Heart left ventricle (tissue), 16 donors: ENCODE data around the gene SYTL4. TPM values are rescaled to one million over a fixed set of nuclear protein-coding genes. Genes with fewer than 3 reads are reported as not detected.

Experiments
- ATAC-seq, 4 donors: fragments of 200-7000 bp; cut with Tn5 transposase; one replicate each; pipeline ENCODE4 v1.9.1; 2020 to 2022; ENCODE audit warnings: moderate library complexity in 4 of 4, mild to moderate bottlenecking in 3 of 4, moderate number of reproducible peaks in 1 of 4
- DNase-seq, 5 donors: peaks; one replicate each; pipeline ENCODE4 v3.0.0-alpha.2; 2020
- H3K27ac ChIP-seq, 12 donors: fragments of 200-600 bp; sonication (generic) in 4 of 12; one replicate each; pipeline versions ENCODE4 v1.5.0 to v1.8.0; 2016 to 2022; ENCODE audit warnings: mild to moderate bottlenecking in 2 of 12
- H3K27me3 ChIP-seq, 9 donors: fragments of 200-600 bp; sonication (generic) in 2 of 9; one replicate each; pipeline versions ENCODE4 v1.5.1 to v1.8.0; 2016 to 2022; ENCODE audit warnings: mild to moderate bottlenecking in 3 of 9
- H3K36me3 ChIP-seq, 9 donors: fragments of 200-600 bp; sonication (generic) in 2 of 9; one replicate each; pipeline versions ENCODE4 v1.5.0 to v1.8.0; 2018 to 2022; ENCODE audit warnings: mild to moderate bottlenecking in 2 of 9
- H3K4me1 ChIP-seq, 12 donors: fragments of 200-600 bp; sonication (generic) in 4 of 12; one replicate each; pipeline versions ENCODE4 v1.5.0 to v1.8.0; 2016 to 2022; ENCODE audit warnings: mild to moderate bottlenecking in 3 of 12
- H3K4me3 ChIP-seq, 12 donors: fragments of 200-600 bp; sonication (generic) in 4 of 12; one replicate each; pipeline versions ENCODE4 v1.5.0 to v1.8.0; 2017 to 2022; ENCODE audit warnings: mild to moderate bottlenecking in 9 of 12, moderate library complexity in 4 of 12
- H3K9me3 ChIP-seq, 12 donors: fragments of 200-600 bp; sonication (generic) in 4 of 12; one replicate each; pipeline versions ENCODE4 v1.5.0 to v1.8.0; 2016 to 2022; ENCODE audit warnings: mild to moderate bottlenecking in 1 of 12
- CTCF ChIP-seq, 12 donors: fragments of 200-600 bp; sonication (generic) in 4 of 12; IDR thresholded peaks; one replicate each; pipeline versions ENCODE4 v1.5.0 to v1.8.0; 2018 to 2022; ENCODE audit warnings: antibody characterized with exemption in 12 of 12, mild to moderate bottlenecking in 5 of 12
- POLR2A ChIP-seq, 2 donors: fragments of 450-650 bp; IDR thresholded peaks; one replicate each; pipeline ENCODE4 v1.6.1; 2017; ENCODE audit warnings: antibody characterized with exemption in 2 of 2, mild to moderate bottlenecking in 2 of 2, moderate library complexity in 2 of 2
- WGBS, 4 donors: extraction: QIAGEN DNeasy Blood & Tissue Kit in 2 of 4; methylation state at CpG; one replicate each; pipeline versions ENCODE4 v1.1.5 to v1.1.7; 2013 to 2018; 5-methylcytosine and 5-hydroxymethylcytosine counted together
- intact Hi-C, 10 donors: fragments of 100-400 bp; cut with DNase I; formaldehyde crosslinking; loops; one replicate each; pipeline versions ENCODE4 v1.11.1 to v1.14.2; 2022
- polyA plus RNA-seq, 2 donors: library from polyadenylated mRNA; stranded (reverse); fragments of 200-250 nt; gene quantifications; one replicate each; pipeline ENCODE4 v1.2.3, GENCODE V29; 2013
- total RNA-seq, 9 donors: library from RNA; depleted of rRNA in 2 of 9; stranded (reverse); fragments of >200 nt in 2 of 9; fragmentation: NEBNext Ultra II Directional in 3 of 9; extraction: Animal tissue kit (Norgen Biotek cat#: 25700) in 3 of 9; gene quantifications; one replicate each; pipeline versions ENCODE4 v1.1.0 to v1.2.4, GENCODE V29; 2016 to 2023
- donor health status: ischemic (EF 13 %, LVEDD 7.1; RV severe dilation, severe dysfunction).
- donor health status: healthy with polysubstance abuse.
- donor health status: DM: no; HTN: yes; CAD: no.
- donor health status: DM: no; HTN: no; CAD: no.
- donor health status: ischemic (EF 25% LVEDD 6.9; RV normal size, moderate dysfunction).
- donor health status: ischemic (EF 25% LVEDD 5.7; RV mildly dilated, moderate dysfunction).
- donor health status: healthy.
- donor health status: DM: yes; HTN: yes; CAD: no.
- donor health status: ischemic (EF 35%, LVEDD 5.7; RV mildly dilated, moderate dysfunction).
- donor health status: nonischemic (EF 11% LVEDD 7.7; RV severe dilation, severe dysfunction).
- donor health status: DM: yes; HTN: yes; CAD: no.
- donor health status: PGD.
- donor health status: ischemic (EF 29% LVEDD 5.4; RV normal size, mild dysfunction).
- donor health status: nonischemic (EF 23%, LVEDD 6.1; RV moderate dilation, normal function).

SYTL4 gene
- total and polyA plus RNA-seq, 11 donors: 1.2 to 5.4 (median 2.0) TPM

DNA sequence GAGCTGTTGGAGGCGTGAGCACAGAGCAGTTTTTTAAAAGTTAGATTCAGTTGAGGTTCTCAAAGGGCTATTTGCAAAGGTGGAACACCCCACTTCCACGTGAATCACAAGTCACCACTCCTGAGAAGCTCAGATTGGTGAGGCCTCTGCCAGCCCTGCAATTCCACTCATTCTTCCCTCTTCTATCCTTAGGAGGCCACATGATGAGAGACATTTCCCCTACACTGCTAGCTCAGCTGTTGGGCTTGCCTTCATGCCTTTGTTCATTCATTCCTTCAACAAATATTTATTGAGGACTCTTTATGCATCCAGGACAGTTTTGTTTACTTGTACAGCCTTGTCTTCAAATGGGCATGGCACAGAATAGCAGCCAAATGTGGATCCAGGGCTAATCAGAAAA is 84.2 kb downstream of the SYTL4 start:
- ATAC-seq: no peak
- Histone ChIP-seq H3K36me3 (no peaks in the 10 kb centered on the region), H3K9me3 (no peaks in the 10 kb centered on the region), H3K4me1 (peaks cover 0 to 29% (median 0%) of the 10 kb centered on the region in 12 donors), H3K4me3 (no peak overlapping the region), H3K27ac (peak overlapping the region in 9 of 12 donors; percentile 18 to 91 (median 80)), H3K27me3 (peaks cover 0 to 16% (median 0%) of the 10 kb centered on the region in 9 donors)
- intact Hi-C loops: no loop called here
- WGBS, 4 donors: 45 to 91% (median 69%) methylated on average over 2 of the region's 2 CpGs
- TF ChIP-seq POLR2A (IDR thresholded peaks at IDR 0.05) (no peak), CTCF (IDR thresholded peaks at IDR 0.05) (no peak)
- DNase-seq: no peak

GRCh38 chrX:100647095-100647494 is 84.8 kb downstream of the SYTL4 start:
- peaks cover 0 to 29% (median 0%) of the 10 kb centered on the region in 12 donors for H3K4me1 ChIP-seq
- 14 to 41% (median 26%) methylated on average over 1 of the region's 1 CpG for WGBS, 4 donors
- no peak for TF ChIP-seq POLR2A (IDR thresholded peaks at IDR 0.05)
- peaks cover 0 to 21% (median 0%) of the 10 kb centered on the region in 9 donors for H3K27me3 ChIP-seq
- no peaks in the 10 kb centered on the region for H3K36me3 ChIP-seq
- intact Hi-C loops: no loop called here
- H3K27ac ChIP-seq: peak overlapping the region in 6 of 12 donors; percentile 7 to 91 (median 62)
- H3K4me3 ChIP-seq: no peak overlapping the region
- H3K9me3 ChIP-seq: no peaks in the 10 kb centered on the region
- ATAC-seq: peak in 1 of 4 donors; percentile 14
- peak in 2 of 5 donors; percentile 41 to 58 for DNase-seq

DNA sequence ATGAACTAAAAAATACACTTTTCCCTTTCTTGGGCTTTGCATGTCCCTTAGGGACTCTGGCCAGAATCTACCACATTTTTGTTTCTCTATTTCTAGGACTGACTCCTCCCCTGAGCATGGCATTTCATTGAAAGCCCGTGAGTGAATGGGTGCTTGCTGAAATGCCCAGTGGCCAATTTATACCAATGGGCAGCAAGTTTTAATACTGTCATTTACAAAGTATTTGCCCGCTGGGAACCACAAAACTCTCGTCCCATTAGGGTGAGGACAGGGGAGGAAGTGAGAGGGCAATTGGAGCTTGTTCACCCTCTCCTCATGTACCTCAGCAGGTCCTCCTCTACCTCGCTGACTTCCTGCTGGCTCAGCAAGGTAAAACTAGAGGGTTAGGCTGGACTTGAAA is 86.8 kb downstream of the SYTL4 start:
- Histone ChIP-seq H3K9me3 (no peaks in the 10 kb centered on the region), H3K4me1 (peaks cover 0 to 26% (median 0%) of the 10 kb centered on the region in 12 donors), H3K4me3 (peak overlapping the region in 10 of 12 donors; percentile 17 to 53 (median 36)), H3K36me3 (no peaks in the 10 kb centered on the region), H3K27ac (peak overlapping the region in 8 of 12 donors; percentile 38 to 88 (median 55)), H3K27me3 (peaks cover 0 to 35% (median 0%) of the 10 kb centered on the region in 9 donors)
- WGBS, 4 donors: 59 to 79% (median 70%) methylated on average over 4 of the region's 4 CpGs
- intact Hi-C loops: no loop called here
- no peak for TF ChIP-seq CTCF (IDR thresholded peaks at IDR 0.05)
- TF ChIP-seq POLR2A (IDR thresholded peaks at IDR 0.05): no peak
- no peak for DNase-seq
- ATAC-seq: no peak

GRCh38 chrX:100643956-100644860 is 87.7 kb downstream of the SYTL4 start, which contains the start of gene SRPX2:
TSS of gene SRPX2 (plus strand) at chrX:100644199. CDS start at chrX:100646323, 2,124 bp downstream.
- Histone ChIP-seq H3K36me3 (no peaks in the 10 kb centered on the region), H3K4me3 (peak within 1 kb of the TSS in 11 of 12 donors; percentile 8 to 53 (median 35)), H3K9me3 (no peaks in the 10 kb centered on the region), H3K27ac (peak within 1 kb of the TSS in 10 of 12 donors; percentile 16 to 88 (median 52)), H3K27me3 (peaks cover 0 to 41% (median 0%) of the 10 kb centered on the region in 9 donors), H3K4me1 (peaks cover 0 to 24% (median 0%) of the 10 kb centered on the region in 12 donors)
- TF ChIP-seq POLR2A (IDR thresholded peaks at IDR 0.05) (no peak), CTCF (IDR thresholded peaks at IDR 0.05) (no peak)
- 38 to 52% (median 48%) methylated on average over 11 of the region's 11 CpGs for WGBS, 4 donors
- intact Hi-C loops: no loop called here
- ATAC-seq: peak; percentile 70 to 91 (median 86)
- peak in 4 of 5 donors; percentile 17 to 58 (median 40) for DNase-seq
